OCI-LY1 (cell line): Measurements from ENCODE around the gene ELL.

Experiments
- H2AFZ ChIP-seq: fragments of 200-600 bp; sonication (generic), shearing (Covaris generic); 2 replicates; pipeline ENCODE4 v1.6.0; 2014; ENCODE audit warnings: antibody characterized with exemption, mild to moderate bottlenecking, low read length
- H3F3A ChIP-seq: fragments of 200-600 bp; sonication (generic), shearing (Covaris generic); 2 replicates; pipeline ENCODE4 v1.6.0; 2014; ENCODE audit warnings: mild to moderate bottlenecking, antibody characterized with exemption, low read length, moderate library complexity; ENCODE audit not compliant: insufficient read depth
- H3K27ac ChIP-seq: fragments of 200-600 bp; sonication (generic); 2 replicates; pipeline ENCODE4 v1.5.1; 2014; ENCODE audit warnings: low read length, mixed run types, mild to moderate bottlenecking, low read depth; ENCODE audit not compliant: poor library complexity, severe bottlenecking
- H3K27me3 ChIP-seq: fragments of 200-600 bp; sonication (generic); 2 replicates; pipeline ENCODE4 v1.6.0; 2014; ENCODE audit warnings: antibody characterized with exemption, mild to moderate bottlenecking, low read length, moderate library complexity; ENCODE audit not compliant: insufficient read depth
- H3K36me3 ChIP-seq: fragments of 200-600 bp; sonication (generic); 2 replicates; pipeline ENCODE4 v1.6.1; 2014; ENCODE audit warnings: mild to moderate bottlenecking, antibody characterized with exemption, low read length, moderate library complexity, mixed read lengths; ENCODE audit not compliant: insufficient read depth
- H3K4me1 ChIP-seq: fragments of 200-600 bp; sonication (generic); 2 replicates; pipeline ENCODE4 v1.5.1; 2014; ENCODE audit warnings: mild to moderate bottlenecking, low read length, moderate library complexity; ENCODE audit not compliant: insufficient read depth, severe bottlenecking
- H3K4me2 ChIP-seq: fragments of 200-600 bp; sonication (generic), shearing (Covaris generic); 2 replicates; pipeline ENCODE4 v1.6.1; 2014; ENCODE audit warnings: low read length
- H3K4me3 ChIP-seq: fragments of 200-600 bp; sonication (generic); 2 replicates; pipeline ENCODE4 v1.5.1; 2014; ENCODE audit warnings: low read length, low read depth, mild to moderate bottlenecking, mixed read lengths; ENCODE audit not compliant: poor library complexity, severe bottlenecking
- H3K79me2 ChIP-seq: fragments of 200-600 bp; shearing (Covaris generic); 2 replicates; pipeline ENCODE4 v1.6.1; 2016; ENCODE audit warnings: mixed run types, low read length, mixed read lengths; ENCODE audit not compliant: insufficient read depth
- H3K9ac ChIP-seq: fragments of 200-600 bp; sonication (generic), shearing (Covaris generic); 2 replicates; pipeline ENCODE4 v1.6.1; 2014; ENCODE audit warnings: mild to moderate bottlenecking, low read length, mixed read lengths
- H3K9me2 ChIP-seq: fragments of 200-600 bp; sonication (generic), shearing (Covaris generic); 2 replicates; pipeline ENCODE4 v1.6.1; 2014; ENCODE audit warnings: low read depth, mild to moderate bottlenecking, low read length, mixed read lengths
- H3K9me3 ChIP-seq: fragments of 200-600 bp; shearing (Covaris generic); 2 replicates; pipeline ENCODE4 v1.6.1; 2014; ENCODE audit warnings: low read length, mixed read lengths
- H4K20me1 ChIP-seq: fragments of 200-600 bp; sonication (generic), shearing (Covaris generic); 2 replicates; pipeline ENCODE4 v1.6.0; 2016; ENCODE audit warnings: mild to moderate bottlenecking, low read length; ENCODE audit not compliant: insufficient read depth
- EZH2 ChIP-seq: fragments of 200-600 bp; sonication (generic), shearing (Covaris generic); IDR thresholded peaks from 2 replicates; pipeline ENCODE4 v1.8.0; 2017; ENCODE audit warnings: borderline replicate concordance, mixed run types, mild to moderate bottlenecking, antibody characterized with exemption, low read length, moderate library complexity, mixed read lengths
- TF ChIP-seq, protein P1 (sequence below): fragments of 200-600 bp; sonication (generic), shearing (Covaris generic); IDR thresholded peaks from 2 replicates; pipeline ENCODE4 v1.5.1; 2017; ENCODE audit warnings: mild to moderate bottlenecking, antibody characterized with exemption, low read length, moderate library complexity, mixed read lengths

Gene ELL

DNA sequence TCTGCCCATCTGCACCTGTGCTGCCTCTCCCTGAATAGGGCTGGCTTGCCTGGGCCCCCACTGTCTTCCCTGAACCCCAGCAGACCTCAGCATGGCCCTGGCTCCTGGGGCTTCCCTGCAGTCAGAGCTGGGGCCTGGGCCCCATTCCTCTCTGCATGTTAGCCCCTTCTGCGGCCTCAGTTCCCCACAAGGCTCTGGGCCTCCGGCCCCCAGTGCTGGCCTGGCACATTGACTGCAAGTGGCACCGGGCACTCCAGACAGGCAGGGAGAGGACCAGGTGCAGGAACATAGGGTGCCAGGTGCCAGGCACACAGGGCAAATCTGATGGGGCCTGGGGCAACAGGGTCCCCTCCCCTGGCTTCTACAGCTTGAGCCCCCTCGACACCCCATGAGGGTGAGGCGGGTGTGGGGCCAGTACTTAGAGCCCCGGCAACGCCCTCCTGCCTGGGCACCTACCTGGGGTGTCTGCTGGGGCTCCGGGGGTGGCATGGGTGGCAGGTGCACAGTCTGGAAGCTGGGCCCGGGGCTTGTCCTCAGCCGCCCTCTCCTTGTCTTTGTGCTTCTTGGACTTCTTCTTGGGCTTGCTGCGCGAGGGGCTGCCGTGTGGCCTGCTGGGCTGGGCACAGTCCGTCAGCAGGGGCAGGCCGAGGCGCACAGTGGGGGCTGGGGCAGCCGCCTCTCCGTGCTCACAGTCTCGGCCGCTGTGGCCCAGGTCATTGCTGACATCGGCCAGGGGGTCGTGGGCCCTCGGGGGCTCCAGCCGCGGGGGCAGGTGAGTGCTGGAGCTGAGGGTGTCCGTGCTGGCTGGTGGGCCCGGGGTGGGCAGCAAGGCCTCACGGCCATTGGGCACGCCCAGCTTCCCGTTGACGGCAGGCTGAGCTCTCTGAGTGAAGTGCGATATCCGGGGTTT lies 71.6 kb downstream of the ELL start:
- Histone ChIP-seq H3K4me3 (no peak overlapping the region), H4K20me1 (no peaks in the 10 kb centered on the region), H3K27ac (no peak overlapping the region), H3F3A (no peaks in the 10 kb centered on the region), H3K79me2 (no peaks in the 10 kb centered on the region), H3K9ac (no peak overlapping the region), H2AFZ (no peak overlapping the region), H3K4me2 (no peak overlapping the region), H3K36me3 (peaks cover 23% of the 10 kb centered on the region), H3K9me3 (no peaks in the 10 kb centered on the region), H3K9me2 (no peaks in the 10 kb centered on the region), H3K27me3 (no peaks in the 10 kb centered on the region), H3K4me1 (no peaks in the 10 kb centered on the region)
- TF ChIP-seq EZH2: no peak
- TF ChIP-seq, protein P1, sequence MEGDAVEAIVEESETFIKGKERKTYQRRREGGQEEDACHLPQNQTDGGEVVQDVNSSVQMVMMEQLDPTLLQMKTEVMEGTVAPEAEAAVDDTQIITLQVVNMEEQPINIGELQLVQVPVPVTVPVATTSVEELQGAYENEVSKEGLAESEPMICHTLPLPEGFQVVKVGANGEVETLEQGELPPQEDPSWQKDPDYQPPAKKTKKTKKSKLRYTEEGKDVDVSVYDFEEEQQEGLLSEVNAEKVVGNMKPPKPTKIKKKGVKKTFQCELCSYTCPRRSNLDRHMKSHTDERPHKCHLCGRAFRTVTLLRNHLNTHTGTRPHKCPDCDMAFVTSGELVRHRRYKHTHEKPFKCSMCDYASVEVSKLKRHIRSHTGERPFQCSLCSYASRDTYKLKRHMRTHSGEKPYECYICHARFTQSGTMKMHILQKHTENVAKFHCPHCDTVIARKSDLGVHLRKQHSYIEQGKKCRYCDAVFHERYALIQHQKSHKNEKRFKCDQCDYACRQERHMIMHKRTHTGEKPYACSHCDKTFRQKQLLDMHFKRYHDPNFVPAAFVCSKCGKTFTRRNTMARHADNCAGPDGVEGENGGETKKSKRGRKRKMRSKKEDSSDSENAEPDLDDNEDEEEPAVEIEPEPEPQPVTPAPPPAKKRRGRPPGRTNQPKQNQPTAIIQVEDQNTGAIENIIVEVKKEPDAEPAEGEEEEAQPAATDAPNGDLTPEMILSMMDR: no peak

DNA sequence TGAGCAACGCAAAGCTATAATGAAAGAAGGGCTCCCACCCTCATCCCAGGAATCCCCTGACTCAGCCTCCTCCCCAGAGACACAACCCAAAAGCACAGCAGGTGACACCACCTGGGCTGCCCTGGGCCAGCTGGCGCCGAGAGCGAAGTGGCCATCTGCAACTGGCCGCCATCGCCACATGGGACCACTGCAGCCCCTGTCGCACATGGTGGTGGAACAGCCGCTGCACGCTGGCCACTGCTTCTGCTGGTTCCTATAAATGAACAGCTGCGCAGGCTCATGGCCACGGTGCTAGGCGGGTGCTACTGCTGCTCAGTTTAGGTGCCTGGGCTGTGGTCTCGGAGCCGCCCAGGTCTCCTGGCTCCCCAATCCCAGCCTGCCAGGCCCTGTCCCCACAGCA lies 72.3 kb downstream of the ELL start:
- no peaks in the 10 kb centered on the region for H3K9me2 ChIP-seq
- no peak overlapping the region for H3K27ac ChIP-seq
- no peak overlapping the region for H3K4me3 ChIP-seq
- peaks cover 29% of the 10 kb centered on the region for H3K36me3 ChIP-seq
- H3K9ac ChIP-seq: no peak overlapping the region
- no peak overlapping the region for H2AFZ ChIP-seq
- H3K4me2 ChIP-seq: no peak overlapping the region
- H3K79me2 ChIP-seq: no peaks in the 10 kb centered on the region
- TF ChIP-seq, protein P1: no peak
- TF ChIP-seq EZH2: no peak
- H3F3A ChIP-seq: no peaks in the 10 kb centered on the region
- H4K20me1 ChIP-seq: no peaks in the 10 kb centered on the region
- no peaks in the 10 kb centered on the region for H3K27me3 ChIP-seq
- no peaks in the 10 kb centered on the region for H3K4me1 ChIP-seq
- H3K9me3 ChIP-seq: no peaks in the 10 kb centered on the region

DNA sequence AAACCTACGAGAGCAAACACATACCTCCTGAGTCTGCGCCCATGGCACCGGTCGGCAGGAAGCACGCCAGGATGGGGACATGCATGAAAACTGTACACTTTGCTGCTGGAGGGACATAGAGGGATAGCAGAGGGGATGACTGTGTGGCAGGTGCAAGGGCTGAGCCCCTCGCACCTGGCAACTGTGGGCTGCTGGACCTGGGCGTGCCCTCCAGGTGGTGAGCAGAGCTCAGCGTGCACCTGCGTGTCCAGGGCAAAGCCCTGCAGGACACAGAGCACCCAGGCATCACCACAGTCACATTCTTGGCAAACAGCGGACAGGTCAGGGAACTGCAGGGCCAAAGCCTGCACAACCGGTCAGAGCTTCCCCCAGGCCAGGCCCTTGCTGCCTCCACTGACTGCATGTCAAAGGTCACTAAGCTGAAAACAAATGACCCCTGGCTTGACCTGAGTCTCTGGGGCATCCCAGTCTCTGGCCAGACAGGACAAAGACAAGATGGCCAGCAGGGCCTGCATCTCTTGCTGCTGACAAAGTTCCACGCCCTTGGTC lies 75.0 kb downstream of the ELL start:
- H2AFZ ChIP-seq: no peak overlapping the region
- H3K4me3 ChIP-seq: no peak overlapping the region
- TF ChIP-seq EZH2: no peak
- TF ChIP-seq, protein P1: no peak
- no peaks in the 10 kb centered on the region for H3K79me2 ChIP-seq
- no peaks in the 10 kb centered on the region for H3K9me3 ChIP-seq
- no peaks in the 10 kb centered on the region for H3K9me2 ChIP-seq
- H3K27ac ChIP-seq: no peak overlapping the region
- H4K20me1 ChIP-seq: no peaks in the 10 kb centered on the region
- H3K4me1 ChIP-seq: no peaks in the 10 kb centered on the region
- no peak overlapping the region for H3K9ac ChIP-seq
- H3K36me3 ChIP-seq: peaks cover 41% of the 10 kb centered on the region
- H3K27me3 ChIP-seq: no peaks in the 10 kb centered on the region
- no peak overlapping the region for H3K4me2 ChIP-seq
- H3F3A ChIP-seq: 0 out of 2 replicates have a peak, but pooled peaks cover 4% of the 10 kb centered on the region
